ENCODE results near the gene CNIH3. TPM values are rescaled to one million over a fixed set of nuclear protein-coding genes. Genes with fewer than 3 reads are reported as not detected.

CNIH3 gene
- total and polyA plus RNA-seq, 2 donors (not counting 1 experiment from before 2014, with no cell fraction given): 3.7 to 28.1 TPM

DNA sequence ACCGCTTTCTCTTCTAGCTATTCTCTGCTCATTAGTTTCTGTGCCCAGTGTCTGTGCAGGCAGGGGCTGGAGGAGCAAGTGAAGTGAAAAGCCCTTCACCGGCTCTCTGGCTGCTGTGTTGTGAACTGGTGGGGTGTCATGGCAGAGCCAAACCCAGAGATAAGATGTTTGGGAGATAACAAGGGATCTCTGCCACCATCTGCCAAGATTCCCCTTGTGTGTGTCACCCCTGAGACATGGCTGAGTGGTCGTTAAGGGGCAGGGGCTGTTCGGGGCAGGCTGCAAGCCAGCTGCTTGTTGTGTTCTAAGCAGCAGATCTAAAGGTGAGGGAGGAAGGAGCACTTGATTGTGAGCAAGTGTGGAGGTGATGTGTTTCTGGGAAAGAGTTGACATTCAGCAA, 24.5 kb downstream of the CNIH3 start:
- H4K20me1 ChIP-seq (ENCODE audit: control insufficient read depth, extremely low read depth, insufficient read depth, low read length): no peaks in the 10 kb centered on the region
- no peaks in the 10 kb centered on the region for H3K27me3 ChIP-seq (ENCODE audit: control insufficient read depth, insufficient read depth, low read length)
- no peak overlapping the region for H3K4me3 ChIP-seq (replicated peaks in 1 of 4; ENCODE audit: control extremely low read depth in 1 of 4, insufficient read depth in 1 of 4, low read depth in 3 of 4, low read length in 4 of 4)
- TF ChIP-seq, protein P1, sequence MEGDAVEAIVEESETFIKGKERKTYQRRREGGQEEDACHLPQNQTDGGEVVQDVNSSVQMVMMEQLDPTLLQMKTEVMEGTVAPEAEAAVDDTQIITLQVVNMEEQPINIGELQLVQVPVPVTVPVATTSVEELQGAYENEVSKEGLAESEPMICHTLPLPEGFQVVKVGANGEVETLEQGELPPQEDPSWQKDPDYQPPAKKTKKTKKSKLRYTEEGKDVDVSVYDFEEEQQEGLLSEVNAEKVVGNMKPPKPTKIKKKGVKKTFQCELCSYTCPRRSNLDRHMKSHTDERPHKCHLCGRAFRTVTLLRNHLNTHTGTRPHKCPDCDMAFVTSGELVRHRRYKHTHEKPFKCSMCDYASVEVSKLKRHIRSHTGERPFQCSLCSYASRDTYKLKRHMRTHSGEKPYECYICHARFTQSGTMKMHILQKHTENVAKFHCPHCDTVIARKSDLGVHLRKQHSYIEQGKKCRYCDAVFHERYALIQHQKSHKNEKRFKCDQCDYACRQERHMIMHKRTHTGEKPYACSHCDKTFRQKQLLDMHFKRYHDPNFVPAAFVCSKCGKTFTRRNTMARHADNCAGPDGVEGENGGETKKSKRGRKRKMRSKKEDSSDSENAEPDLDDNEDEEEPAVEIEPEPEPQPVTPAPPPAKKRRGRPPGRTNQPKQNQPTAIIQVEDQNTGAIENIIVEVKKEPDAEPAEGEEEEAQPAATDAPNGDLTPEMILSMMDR (conservative IDR thresholded peaks at IDR 0.05 in 1 of 2, IDR thresholded peaks at IDR 0.05 in 1 of 2; ENCODE audit: low read depth in 1 of 2, low read length in 2 of 2): no peak
- TF ChIP-seq EZH2 (IDR thresholded peaks at IDR 0.05; ENCODE audit: low read length, missing control alignments): no peak
- no peaks in the 10 kb centered on the region for H3K9me3 ChIP-seq (ENCODE audit: control insufficient read depth, insufficient read depth, low read depth, low read length)
- no peak overlapping the region for H3K27ac ChIP-seq (ENCODE audit: insufficient read depth, low read length)
- H3K79me2 ChIP-seq (ENCODE audit: control insufficient read depth, insufficient read depth, low read length): peaks cover 13% of the 10 kb centered on the region
- peaks cover 5% of the 10 kb centered on the region for H3K36me3 ChIP-seq (ENCODE audit: control insufficient read depth, insufficient read depth, low read length)
- H3K4me1 ChIP-seq (ENCODE audit: control insufficient read depth, extremely low read depth, insufficient read depth, low read length): peaks cover 8% of the 10 kb centered on the region
- peak in 1 of 2 donors; percentile 32 for DNase-seq (ENCODE audit: low read depth in 2 of 2)
- H3K4me2 ChIP-seq (ENCODE audit: extremely low read depth, insufficient read depth, low read length): no peak overlapping the region
- H2AFZ ChIP-seq (ENCODE audit: low read length): no peak overlapping the region
- H3K9ac ChIP-seq (ENCODE audit: insufficient read depth, low read length): no peak overlapping the region

- no peak for TF ChIP-seq EZH2 (IDR thresholded peaks at IDR 0.05; ENCODE audit: low read length, missing control alignments)
- TF ChIP-seq, protein P1 (conservative IDR thresholded peaks at IDR 0.05 in 1 of 2, IDR thresholded peaks at IDR 0.05 in 1 of 2; ENCODE audit: low read depth in 1 of 2, low read length in 2 of 2): no peak
- Histone ChIP-seq H4K20me1 (ENCODE audit: control insufficient read depth, extremely low read depth, insufficient read depth, low read length) (no peaks in the 10 kb centered on the region), H2AFZ (ENCODE audit: low read length) (no peak overlapping the region), H3K4me2 (ENCODE audit: extremely low read depth, insufficient read depth, low read length) (no peak overlapping the region), H3K9me3 (ENCODE audit: control insufficient read depth, insufficient read depth, low read depth, low read length) (no peaks in the 10 kb centered on the region), H3K79me2 (ENCODE audit: control insufficient read depth, insufficient read depth, low read length) (peaks cover 12% of the 10 kb centered on the region), H3K27ac (ENCODE audit: insufficient read depth, low read length) (no peak overlapping the region), H3K36me3 (ENCODE audit: control insufficient read depth, insufficient read depth, low read length) (peaks cover 3% of the 10 kb centered on the region), H3K4me1 (ENCODE audit: control insufficient read depth, extremely low read depth, insufficient read depth, low read length) (peaks cover 7% of the 10 kb centered on the region), H3K4me3 (replicated peaks in 1 of 4; ENCODE audit: control extremely low read depth in 1 of 4, insufficient read depth in 1 of 4, low read depth in 3 of 4, low read length in 4 of 4) (no peak overlapping the region), H3K27me3 (ENCODE audit: control insufficient read depth, insufficient read depth, low read length) (no peaks in the 10 kb centered on the region), H3K9ac (ENCODE audit: insufficient read depth, low read length) (no peak overlapping the region)
- DNase-seq (ENCODE audit: low read depth in 2 of 2): no peak
Observed at GRCh38 chr1:224641030-224641429, 24.9 kb downstream of the CNIH3 start.

- TF ChIP-seq, protein P1 (conservative IDR thresholded peaks at IDR 0.05 in 1 of 2, IDR thresholded peaks at IDR 0.05 in 1 of 2; ENCODE audit: low read depth in 1 of 2, low read length in 2 of 2): no peak
- no peak for TF ChIP-seq EZH2 (IDR thresholded peaks at IDR 0.05; ENCODE audit: low read length, missing control alignments)
- Histone ChIP-seq H4K20me1 (ENCODE audit: control insufficient read depth, extremely low read depth, insufficient read depth, low read length) (no peaks in the 10 kb centered on the region), H3K4me2 (ENCODE audit: extremely low read depth, insufficient read depth, low read length) (no peak overlapping the region), H3K27ac (ENCODE audit: insufficient read depth, low read length) (no peak overlapping the region), H3K79me2 (ENCODE audit: control insufficient read depth, insufficient read depth, low read length) (peaks cover 14% of the 10 kb centered on the region), H3K36me3 (ENCODE audit: control insufficient read depth, insufficient read depth, low read length) (peaks cover 3% of the 10 kb centered on the region), H3K9ac (ENCODE audit: insufficient read depth, low read length) (no peak overlapping the region), H3K27me3 (ENCODE audit: control insufficient read depth, insufficient read depth, low read length) (no peaks in the 10 kb centered on the region), H2AFZ (ENCODE audit: low read length) (no peak overlapping the region), H3K4me1 (ENCODE audit: control insufficient read depth, extremely low read depth, insufficient read depth, low read length) (no peaks in the 10 kb centered on the region), H3K9me3 (ENCODE audit: control insufficient read depth, insufficient read depth, low read depth, low read length) (no peaks in the 10 kb centered on the region), H3K4me3 (replicated peaks in 1 of 4; ENCODE audit: control extremely low read depth in 1 of 4, insufficient read depth in 1 of 4, low read depth in 3 of 4, low read length in 4 of 4) (no peak overlapping the region)
- no peak for DNase-seq (ENCODE audit: low read depth in 2 of 2)
Observed at GRCh38 chr1:224643653-224644052, 27.5 kb downstream of the CNIH3 start.

All from fibroblast of lung (primary cell).